HG03575 (cell line): ENCODE results near the gene TMEM178A.
"Not testable (repeated sequence)": the region's sequence is repeated elsewhere in the genome, so short reads cannot be mapped to it uniquely, and the experiment has no call there.

ENCODE experiments used
- ATAC-seq: cut with Tn5 transposase; IDR thresholded peaks from one replicate; pipeline ENCODE4 v1.9.1; 2021; ENCODE audit not compliant: unreplicated experiment, insufficient number of reproducible peaks, low FRiP score; ENCODE audit errors: extremely low read depth

Gene TMEM178A

DNA sequence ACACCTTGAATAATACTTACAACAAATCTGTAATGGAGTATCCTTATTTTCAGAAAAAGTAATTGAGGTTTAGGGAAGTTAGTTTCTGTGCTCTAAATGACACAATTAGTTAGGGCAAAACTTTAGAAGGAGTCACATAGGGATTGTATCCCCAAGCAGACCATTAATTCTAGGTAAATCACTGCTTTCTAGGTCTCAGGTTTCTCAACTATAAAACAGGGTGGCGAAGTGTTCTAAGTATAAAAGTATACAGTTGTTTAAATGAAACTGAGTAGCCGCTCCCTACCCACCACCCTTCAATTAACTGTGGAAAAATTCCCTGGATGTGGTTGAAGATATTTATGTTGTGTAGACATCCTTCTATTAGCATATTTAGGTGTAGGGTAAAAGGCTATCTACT lies 19.9 kb upstream of the TMEM178A start:
- no peak for ATAC-seq

DNA sequence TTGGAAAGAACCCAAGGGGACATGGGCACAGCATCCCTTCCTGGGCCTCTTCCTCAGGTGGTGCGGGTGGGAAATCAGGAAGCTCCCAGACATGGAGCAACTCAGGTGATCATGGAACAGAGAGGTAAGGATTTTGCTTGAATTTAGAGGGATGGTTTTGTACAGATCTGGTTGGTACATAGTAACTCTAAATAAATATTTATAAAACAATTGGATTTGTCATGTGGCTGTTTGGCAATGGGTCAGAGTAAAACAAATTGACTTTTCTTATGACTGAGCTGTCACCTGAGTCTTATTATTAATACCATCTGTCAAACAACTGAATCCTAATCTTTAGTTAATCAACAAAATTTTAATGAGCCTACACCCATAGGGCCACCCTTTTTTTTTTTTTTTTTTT lies 19.4 kb upstream of the TMEM178A start:
- no peak for ATAC-seq

DNA sequence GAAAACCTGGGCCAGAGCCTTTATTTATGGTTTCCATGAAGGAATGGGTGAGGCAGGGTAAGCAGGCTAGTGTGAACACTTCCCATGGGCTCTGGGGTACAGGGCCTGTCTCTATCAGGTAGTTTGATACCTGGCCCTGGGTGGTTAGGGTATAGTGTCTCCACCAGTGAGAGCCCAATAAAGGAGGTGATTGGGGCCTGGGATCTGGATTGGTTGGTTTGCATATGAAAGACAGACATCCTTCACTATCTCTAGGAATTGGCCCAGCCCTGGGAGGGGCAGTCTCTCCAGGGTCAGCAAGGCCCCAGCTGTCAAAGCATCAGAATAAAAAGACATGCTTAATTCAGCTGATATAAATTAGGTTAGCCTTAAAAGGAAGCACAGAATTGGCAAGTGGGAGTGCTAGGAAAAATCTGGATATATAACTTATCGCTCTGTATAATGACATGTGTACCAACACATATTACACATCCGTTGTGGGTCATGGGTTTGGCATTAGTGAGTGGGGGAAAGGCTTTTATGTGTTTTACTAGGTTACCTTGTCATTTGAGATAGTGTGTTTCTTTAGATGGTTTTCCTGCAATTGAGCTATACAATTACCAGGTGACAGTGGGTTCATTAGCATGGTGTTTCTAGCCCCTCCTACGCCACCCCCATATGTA lies 18.5 kb upstream of the TMEM178A start:
- no peak for ATAC-seq

DNA sequence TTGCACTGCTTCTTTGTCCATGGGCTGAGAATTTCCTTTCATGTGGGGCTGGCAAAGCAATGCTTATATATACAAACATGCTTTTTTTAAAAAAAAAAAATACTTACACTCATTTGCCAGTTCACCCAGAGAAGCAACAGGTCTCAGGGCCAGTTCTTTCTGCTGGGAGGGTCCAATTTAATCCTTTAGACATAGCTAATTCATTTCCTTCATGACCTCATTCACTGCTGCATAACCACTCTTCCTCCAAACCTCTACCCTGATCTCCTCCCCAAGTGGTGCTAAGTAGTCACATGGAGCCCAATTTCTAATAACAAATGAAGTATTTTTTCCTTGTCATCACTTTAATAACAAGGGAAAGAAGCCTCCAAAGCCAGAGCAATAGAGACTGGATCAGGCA lies 17.1 kb upstream of the TMEM178A start:
- no peak for ATAC-seq

DNA sequence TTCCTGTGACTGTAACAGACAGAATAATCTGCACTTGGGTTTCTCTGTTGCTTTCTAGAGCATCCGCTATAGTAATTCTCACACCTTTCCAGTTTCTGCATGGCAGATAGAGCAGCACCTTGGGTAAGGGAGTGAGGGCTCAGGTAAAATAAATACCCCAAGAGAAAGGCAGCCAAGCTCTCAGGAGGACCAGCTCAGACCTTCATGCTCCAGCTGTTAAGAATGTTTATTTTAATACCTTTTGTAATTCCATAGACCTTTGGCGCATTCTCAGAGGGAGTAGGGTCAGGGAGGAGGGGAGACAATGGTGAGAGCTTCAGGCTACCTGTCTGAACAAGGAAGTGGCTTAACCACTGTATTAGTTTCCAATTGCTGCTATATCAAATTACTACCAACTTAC lies 16.2 kb upstream of the TMEM178A start:
- no peak for ATAC-seq

DNA sequence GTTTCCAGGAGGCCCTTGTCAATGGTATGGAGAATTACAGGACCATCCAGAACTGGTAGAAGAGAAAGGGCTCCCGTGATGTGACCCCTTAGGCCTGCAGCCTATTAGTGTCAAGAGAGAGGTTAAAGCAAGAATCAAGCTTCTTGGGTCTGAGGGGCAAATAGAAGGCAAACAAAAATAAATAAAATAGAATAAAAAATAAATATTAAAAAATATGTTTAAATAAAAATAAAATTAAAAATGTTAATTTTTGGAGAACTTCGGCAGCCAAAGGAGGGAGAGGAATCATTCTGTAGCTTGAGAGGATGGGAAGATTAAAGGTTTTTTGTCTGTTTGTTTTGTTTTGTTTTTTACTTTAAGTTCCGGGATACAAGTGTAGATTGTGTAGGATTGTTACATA lies 15.2 kb upstream of the TMEM178A start:
- no peak for ATAC-seq

DNA sequence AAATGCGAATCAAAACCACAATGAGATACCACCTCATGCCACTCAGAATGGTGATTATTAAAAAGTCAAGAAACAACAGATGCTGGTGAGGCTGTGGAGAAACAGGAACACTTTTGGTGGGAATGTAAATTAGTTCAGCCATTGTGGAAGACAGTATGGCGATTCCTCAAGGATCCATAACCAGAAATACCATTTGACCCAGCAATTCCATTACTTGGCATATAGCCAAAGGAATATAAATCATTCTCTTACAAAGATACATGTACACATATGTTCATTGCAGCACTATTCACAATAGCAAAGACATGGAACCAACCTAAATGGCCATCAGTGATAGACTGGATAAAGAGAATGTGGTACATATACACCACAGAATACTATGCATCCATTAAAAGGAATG lies 9.5 kb upstream of the TMEM178A start:
- ATAC-seq: not testable (repeated sequence)

DNA sequence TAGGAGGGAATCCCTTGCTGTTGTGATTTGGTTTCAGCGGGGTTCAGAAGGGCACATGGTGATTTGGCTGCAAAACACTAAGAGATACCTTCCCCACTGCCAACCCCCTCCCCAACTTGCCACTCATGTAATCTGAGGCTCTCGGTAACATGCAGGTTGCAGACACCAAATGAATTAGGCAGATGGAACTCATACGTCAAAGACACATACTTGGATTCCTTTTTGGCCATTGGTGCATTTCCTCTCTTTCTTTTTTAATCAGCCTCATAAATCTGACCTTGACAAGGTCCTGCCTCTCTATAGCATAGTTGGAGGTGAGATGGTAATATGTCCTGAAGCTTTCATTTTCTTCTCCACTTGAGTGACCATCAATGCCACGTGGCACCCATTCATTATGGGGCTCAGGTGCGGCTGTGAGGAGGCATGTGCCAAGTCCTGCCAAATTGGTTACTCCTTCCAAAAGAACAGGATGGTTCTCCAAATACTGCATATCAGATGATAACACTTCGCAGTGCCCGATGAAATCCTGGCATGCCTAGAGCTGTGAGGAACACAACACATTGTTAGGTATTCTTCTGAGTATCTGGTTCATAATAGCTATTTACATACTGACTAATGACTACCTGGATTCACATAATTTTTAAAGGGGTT lies 8.3 kb upstream of the TMEM178A start:
- no peak for ATAC-seq

DNA sequence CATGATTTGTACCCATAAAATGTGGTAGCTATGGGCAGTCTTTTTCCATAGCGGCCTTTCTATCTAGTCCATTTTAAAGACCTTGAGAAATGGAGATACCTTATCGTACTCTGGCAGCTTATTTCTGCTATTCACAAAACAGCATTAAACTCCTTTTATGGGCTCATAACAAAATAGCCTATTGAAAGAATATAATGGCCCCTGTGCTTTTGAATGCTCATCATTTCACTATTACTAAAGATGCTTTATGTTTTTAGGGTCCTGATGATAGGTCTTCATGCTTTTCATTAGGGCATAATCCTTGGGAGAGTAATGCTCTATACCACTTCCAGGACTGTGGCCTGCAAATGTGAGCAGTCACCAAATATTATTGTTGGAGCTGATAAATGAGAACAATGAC lies 7.3 kb upstream of the TMEM178A start:
- no peak for ATAC-seq

DNA sequence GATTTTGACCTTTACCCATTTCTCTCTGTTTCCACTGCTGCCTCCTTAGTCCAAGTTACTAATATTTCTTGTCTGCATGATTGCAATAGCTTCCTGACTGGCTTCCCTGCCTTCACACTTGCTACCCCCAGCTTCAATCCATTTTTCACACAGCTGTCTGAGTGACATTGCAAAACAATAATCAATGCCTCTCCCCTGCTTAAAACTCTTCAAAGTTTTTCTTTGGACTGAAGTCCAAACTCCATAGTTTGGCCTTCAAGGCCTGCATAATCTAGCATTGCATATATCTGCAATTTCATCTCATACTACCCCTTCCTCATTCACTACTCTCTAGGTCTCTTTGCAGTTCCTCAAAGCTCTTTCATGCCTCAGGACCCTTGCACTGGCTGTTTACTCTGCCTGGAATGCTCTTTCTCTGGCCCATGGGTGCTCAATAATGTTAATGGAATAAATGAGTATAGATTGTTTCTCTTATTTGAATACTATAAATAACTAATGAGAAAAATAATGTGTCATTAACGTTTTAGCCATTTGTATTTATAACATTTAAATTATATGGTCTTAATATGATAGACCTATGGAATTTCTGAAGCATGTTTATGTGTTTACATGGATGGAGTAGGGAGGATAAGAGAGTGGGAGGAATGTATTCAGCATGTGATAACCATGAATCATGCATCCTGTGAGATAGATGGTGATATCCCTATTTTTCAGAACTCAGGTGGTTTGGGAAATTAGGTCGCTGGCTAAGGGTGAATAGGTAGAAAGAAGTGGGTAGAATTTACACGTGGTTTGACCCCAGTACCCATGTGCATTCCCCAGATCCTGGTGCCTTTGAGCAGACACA lies 5.7 kb upstream of the TMEM178A start:
- no peak for ATAC-seq

DNA sequence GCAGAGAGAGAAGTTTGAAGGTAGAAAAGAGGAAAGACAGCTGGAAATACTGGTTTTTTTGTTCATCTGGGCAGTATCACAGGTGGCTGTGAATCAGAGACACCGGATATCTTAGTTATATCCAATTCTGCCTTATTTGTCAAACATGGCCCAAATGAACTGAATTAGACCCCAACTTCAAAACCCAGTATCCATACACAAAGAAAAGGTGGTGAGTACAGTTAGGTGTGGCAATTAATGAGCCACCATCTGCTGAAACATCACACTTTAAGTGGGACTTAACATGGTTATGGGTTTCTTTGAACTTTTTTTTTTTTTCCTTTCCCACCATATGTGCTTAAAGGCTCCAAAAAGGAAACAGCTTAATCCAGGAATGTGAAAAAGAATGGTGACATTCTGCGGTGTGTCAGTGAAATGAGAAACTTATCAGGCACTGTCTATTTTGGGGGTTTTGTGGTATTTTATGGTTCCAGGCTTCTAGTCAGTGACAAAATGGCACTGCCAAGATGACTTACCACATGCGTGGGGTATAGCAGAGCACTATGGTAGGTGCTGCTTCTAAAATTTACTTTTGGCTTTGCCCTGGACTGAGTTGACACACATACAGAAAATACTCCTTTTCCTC lies 5.0 kb upstream of the TMEM178A start:
- ATAC-seq: no peak

DNA sequence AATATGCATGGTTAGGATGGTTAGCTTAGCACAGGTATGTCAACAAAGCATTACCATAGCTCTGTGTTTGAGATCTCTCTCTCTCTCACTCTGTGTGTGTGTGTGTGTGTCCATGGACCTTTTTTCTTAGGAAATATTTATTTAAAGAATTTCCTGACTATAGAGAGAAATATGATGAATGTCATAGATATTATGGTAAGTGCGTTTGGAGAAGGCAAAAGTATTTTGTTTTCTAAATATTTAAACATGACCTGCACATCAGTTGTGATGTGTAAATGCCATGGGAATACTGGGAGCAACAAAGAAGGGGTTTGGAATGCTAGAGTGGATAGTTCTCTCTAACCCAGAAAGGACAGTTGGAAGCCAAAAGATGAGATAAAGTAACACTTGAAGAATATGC lies 3.9 kb upstream of the TMEM178A start:
- ATAC-seq: no peak

DNA sequence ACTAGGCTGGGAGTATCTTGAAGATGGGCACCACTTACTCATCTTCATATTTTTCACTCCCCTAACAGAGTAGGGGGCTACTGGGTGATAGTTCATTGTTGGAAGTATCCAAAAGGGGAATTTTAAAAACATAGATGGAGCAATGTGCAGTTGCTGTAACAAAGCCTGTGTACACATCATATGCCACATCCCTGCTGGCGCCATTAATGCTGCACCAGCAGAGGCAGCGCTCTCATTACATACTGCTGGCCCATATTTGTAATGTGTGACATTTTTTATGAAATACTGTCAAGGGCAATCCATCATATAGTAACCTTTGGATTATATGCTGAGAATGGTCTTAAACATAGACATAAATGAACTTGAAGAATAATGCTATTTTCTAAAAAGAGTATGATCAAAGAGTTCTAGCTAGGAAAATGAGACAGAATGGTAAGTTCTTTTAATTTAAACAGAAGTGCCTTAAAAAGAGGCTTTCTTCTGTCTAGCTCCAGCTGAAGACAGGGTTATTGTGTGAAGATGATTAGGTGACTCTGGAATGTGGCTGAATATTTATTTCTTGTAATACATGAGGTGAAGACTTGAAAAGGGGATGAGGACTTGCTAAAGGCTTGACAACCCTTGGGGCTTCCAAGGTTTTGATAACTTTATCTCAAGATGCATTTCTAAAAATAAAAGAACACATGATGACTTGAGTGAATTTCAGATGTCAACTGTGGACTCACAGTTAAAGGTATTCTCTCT lies 2.4 kb upstream of the TMEM178A start:
- ATAC-seq: no peak

DNA sequence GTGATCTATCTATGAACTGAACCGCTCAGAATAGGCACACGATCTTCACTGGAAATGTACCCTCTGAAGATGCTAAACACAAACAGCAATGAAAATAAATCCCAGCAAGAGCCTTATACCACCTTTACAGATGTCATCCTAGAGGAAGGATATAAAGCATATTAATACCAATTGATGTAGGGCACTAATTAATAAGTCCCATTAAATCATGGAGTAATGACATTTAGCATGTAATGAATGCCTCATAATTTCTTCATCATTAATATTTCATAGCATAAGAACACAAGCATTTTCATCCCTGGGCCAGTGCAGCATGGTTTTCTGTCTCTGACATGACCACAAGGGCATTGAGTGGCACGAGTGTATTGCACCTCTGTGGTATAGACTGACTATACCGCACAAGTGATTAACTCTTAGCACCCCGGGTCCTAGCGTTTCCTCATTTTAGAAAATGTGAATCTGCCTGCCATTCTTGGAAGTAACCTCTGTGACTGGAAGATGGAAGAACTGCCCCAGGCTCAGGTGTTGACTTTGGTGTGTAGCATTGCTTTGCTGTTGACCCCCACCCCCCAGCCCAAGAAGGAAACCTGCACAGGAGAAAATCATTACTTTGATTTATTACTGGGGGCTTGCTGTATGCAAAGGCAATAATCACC lies 1.4 kb upstream of the TMEM178A start:
- no peak for ATAC-seq

DNA sequence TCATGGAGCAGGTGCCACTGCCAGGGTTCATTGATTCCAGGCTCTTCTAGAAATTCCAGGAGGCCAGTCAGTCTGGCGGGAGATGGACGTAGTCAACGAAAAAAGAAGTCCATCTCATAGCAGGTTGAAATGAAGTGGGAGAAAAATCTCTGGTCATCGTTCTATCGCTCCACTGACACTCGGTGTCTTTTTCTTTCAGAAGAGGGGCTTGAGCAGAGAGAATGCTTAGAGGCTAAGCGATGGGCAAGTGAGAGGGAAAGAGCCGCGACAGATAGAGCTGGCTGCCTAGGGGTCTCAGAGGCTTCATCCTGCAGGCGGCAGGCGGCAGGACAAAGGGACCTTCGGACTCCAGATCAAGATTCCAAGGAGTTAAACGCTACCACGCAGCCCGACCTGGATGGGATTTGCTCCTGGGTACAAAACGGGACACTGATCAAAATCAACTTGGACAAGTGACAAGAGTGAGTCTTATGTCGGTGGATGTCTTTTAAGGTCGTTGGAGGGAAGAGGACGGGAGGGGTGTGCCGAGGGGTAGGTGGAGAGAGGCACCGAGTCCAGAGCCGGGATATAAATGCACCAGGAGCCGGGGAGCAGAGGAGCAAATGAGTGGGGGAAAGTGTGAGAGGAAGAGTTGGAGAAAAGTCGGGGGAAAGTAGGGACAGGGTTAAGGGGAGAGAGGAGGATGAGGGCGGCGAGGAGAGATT lies 677 bp upstream of the TMEM178A start:
- ATAC-seq: no peak

DNA sequence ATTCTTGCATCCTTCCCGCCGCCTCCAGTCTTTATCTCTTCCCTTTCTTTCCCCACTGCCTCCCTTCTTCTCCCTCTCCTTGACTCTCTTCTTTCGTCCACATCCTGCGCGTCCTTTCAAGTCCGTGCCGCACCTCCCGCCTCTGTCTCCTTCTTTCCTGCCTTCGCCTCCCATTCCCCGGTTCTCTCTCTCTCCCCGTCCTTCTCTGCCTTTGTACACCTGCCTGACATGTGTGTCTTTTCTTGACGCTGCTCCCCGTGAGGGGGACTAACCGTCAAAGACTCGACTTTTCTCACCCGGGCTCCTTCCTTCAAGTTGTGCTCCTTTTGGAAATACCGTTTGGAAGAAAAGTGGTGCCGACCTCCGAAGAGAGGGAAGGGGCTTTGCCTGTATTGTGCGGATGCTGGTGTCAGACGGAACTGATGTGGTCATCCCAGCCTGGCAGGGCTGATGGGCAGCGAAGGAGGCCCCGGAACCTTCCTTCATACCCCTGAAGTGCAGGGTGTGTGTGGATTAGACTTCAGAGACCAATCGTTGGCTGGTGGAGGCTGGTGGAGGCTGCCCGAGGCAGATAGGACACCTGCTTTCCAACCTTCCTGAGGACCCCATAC lies 879 bp downstream of the TMEM178A start:
- no peak for ATAC-seq

DNA sequence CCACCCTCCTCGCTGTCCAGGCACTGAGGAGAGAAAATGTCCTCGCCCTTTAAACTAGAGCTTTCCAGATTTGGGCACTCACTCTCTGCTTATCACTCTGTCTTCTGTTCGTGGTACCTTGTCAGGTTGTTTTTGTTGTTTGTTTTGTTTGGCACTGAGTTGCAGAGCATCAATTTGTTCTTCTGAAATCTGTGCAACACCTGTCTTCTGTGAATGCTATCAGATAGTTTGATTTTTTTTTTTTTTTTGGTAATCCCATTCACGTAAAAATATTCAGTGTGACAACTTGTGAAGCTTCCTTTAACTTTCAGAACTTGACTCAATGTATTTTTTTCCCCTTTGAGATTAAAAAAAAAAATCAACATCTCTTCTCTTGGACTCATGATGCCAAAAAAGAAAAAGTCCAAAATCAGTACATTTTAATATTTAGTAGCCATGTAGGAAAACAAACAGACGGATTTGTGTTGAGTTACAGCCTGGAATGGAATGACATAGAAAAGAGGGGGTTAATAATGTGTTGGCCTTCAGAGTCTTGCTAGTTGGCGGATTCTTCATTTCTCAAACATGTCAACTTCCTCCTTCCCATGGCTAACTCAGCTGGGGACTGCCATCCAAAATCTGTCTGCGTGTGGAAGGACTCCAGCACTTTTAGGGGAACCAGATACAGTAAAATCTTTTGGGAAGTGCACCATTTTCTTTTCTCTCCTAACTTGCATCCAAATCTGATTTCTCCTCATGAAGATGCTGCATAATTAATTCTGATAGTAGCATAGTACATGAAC lies 1.6 kb downstream of the TMEM178A start:
- no peak for ATAC-seq
